Tibial artery (tissue), 4 donors: ENCODE results near the gene SLC4A1.

Experiments used
- DNase-seq, 2 donors: peaks; one replicate each; pipeline ENCODE4 v3.0.0-alpha.2; 2019
- H3K27ac ChIP-seq, 2 donors: fragments of 200-600 bp; sonication (generic) in 1 of 2; 1 replicate in 1 of 2; 2 replicates in 1 of 2; pipeline ENCODE4 v1.5.1; 2018 to 2019; ENCODE audit warnings: mild to moderate bottlenecking in 1 of 2
- H3K27me3 ChIP-seq, 2 donors: fragments of 200-600 bp; sonication (generic) in 1 of 2; one replicate each; pipeline versions ENCODE4 v1.5.1 to v1.6.0; 2016 to 2019
- H3K36me3 ChIP-seq, 3 donors: fragments of 200-600 bp; sonication (generic) in 2 of 3; one replicate each; pipeline ENCODE4 v1.5.1; 2016 to 2019; ENCODE audit warnings: mild to moderate bottlenecking in 2 of 3
- H3K4me1 ChIP-seq, 4 donors: fragments of 200-600 bp; sonication (generic) in 2 of 4; 1 replicate in 3 of 4; 2 replicates in 1 of 4; pipeline ENCODE4 v1.5.1; 2016 to 2019
- H3K4me3 ChIP-seq, 2 donors: fragments of 200-600 bp; sonication (generic) in 1 of 2; 1 replicate in 1 of 2; 2 replicates in 1 of 2; pipeline ENCODE4 v1.5.1; 2018 to 2019; ENCODE audit warnings: mild to moderate bottlenecking in 2 of 2
- H3K9me3 ChIP-seq, 3 donors: fragments of 200-600 bp; sonication (generic) in 1 of 3; one replicate each; pipeline ENCODE4 v1.5.1; 2016 to 2019
- intact Hi-C: fragments of 100-400 bp; cut with DNase I; formaldehyde crosslinking; loops from one replicate; pipeline ENCODE4 v1.15.0; 2023; ENCODE audit warnings: low total_unique reads
- TF ChIP-seq, protein P1 (sequence below), 2 experiments: fragments of 200-600 bp in 1 of 2; fragments of 450-650 bp in 1 of 2; IDR thresholded peaks; one replicate each; pipeline ENCODE4 v1.5.1; 2017 to 2019; ENCODE audit warnings: antibody characterized with exemption in 2 of 2, mild to moderate bottlenecking in 1 of 2, moderate library complexity in 1 of 2

Gene SLC4A1

DNA sequence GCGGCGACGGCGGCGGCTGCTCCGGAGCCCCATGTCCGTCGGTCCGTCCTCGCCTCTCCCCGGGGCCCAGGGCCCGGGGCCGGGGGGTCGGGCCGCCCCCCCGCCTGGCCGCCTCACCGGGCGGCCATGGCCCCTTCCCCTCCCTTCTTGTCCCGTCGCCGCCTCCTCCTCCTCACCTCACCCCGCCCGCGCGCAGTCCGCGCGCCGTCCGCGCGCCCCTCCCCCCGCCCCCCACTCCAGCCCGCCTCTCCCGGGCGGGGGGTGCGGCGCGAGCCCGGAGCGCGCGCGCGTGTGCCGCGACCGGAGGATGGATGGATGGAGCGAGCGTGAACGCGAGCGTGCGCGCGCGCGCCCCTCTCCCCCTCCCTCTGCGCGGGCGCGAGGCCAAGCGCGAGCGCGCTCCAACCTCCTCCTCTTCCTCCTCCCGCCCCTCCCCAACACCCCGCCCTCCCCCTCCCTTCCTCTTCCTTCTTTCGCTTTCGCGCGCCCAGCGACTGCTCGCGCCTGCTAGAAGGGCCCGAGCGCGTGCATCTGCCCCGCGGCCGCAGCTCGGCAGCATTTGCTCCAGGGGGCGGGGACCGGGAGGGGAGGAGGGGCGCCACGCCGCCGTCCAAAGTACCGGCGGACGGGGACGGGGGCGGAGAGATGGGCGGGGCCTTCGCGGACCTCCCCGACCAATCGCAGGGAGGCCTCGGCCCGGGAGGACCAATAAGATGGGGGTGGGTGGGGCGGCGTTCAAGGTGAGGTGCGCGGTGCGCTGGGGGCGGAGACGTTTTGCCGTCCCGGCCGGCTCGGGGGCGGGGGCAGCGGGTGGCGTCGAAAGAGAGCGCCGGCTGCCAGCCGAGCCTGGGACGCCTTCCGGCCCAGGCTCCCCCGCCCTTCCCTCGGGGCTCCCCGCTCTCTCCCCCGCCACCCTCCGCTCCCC, 68.1 kb downstream of the SLC4A1 start, which contains the start of gene ATXN7L3:
Gene ATXN7L3, minus strand, starts transcription at position 332 of the 925 bp plus-strand sequence. CDS start 1,814 bp downstream, outside the sequence.
- Histone ChIP-seq H3K4me1 (peaks cover 0 to 22% (median 15%) of the 10 kb centered on the region in 4 donors), H3K9me3 (no peaks in the 10 kb centered on the region), H3K27ac (peak within 1 kb of the TSS; percentile 95 to 97), H3K36me3 (peaks cover 22 to 28% (median 23%) of the 10 kb centered on the region in 3 donors), H3K4me3 (peak within 1 kb of the TSS; percentile 87 to 94), H3K27me3 (no peaks in the 10 kb centered on the region)
- intact Hi-C loops: loop anchor here (1.0 to 10.0 kb wide), 2 partner anchors 19 to 305 kb away; partner anchors contain the start of genes GPATCH8 and UBTF
- TF ChIP-seq, protein P1, sequence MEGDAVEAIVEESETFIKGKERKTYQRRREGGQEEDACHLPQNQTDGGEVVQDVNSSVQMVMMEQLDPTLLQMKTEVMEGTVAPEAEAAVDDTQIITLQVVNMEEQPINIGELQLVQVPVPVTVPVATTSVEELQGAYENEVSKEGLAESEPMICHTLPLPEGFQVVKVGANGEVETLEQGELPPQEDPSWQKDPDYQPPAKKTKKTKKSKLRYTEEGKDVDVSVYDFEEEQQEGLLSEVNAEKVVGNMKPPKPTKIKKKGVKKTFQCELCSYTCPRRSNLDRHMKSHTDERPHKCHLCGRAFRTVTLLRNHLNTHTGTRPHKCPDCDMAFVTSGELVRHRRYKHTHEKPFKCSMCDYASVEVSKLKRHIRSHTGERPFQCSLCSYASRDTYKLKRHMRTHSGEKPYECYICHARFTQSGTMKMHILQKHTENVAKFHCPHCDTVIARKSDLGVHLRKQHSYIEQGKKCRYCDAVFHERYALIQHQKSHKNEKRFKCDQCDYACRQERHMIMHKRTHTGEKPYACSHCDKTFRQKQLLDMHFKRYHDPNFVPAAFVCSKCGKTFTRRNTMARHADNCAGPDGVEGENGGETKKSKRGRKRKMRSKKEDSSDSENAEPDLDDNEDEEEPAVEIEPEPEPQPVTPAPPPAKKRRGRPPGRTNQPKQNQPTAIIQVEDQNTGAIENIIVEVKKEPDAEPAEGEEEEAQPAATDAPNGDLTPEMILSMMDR (IDR thresholded peaks at IDR 0.05): no peak
- DNase-seq: peak; percentile 99 to 100

DNA sequence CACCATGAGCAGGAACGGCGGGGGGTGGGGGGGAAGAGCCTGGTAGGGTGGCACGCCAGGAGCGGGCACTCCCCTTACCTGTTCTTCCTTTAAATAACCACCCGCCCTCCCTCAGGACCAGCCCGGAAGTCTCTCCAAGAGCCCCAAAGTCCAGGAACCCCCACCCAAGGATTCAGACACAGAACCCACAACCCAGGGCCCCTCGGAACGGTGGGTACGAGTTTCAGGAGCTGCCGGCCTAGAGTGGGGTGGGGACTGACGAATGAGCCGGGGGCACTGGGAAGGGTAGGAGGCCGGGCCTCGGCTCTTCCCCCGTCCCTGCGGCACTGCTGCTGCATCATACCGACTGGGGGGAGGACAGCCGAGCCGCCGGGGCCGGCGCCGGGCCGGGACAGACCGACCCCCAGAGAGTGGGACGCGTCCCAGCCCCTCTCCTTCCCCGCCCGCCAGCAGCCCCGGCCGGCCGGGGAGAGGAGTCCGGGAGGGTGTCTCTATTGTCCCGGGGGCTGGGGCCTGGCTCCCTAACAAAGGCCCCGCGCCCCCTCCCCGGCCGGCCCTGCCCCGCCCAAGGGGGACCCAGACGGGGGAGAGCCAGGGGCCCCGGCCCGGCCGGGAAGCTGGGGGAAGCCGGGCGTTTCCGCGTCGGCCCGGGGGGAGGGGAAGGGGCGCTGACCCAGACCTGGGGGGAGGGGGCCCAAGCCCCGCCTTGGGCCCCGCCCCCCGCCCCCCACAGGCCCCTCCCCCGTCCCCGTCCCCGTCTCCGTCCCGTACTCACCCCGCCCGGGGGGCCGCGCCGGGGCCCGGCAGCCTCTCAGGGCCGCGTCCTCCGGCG, 69.0 kb downstream of the SLC4A1 start:
- intact Hi-C loops: no loop called here
- H3K4me1 ChIP-seq: peaks cover 0 to 22% (median 15%) of the 10 kb centered on the region in 4 donors
- TF ChIP-seq, protein P1 (IDR thresholded peaks at IDR 0.05): no peak
- H3K9me3 ChIP-seq: no peaks in the 10 kb centered on the region
- peak overlapping the region; percentile 87 to 94 for H3K4me3 ChIP-seq
- H3K36me3 ChIP-seq: peaks cover 31 to 37% (median 32%) of the 10 kb centered on the region in 3 donors
- peak overlapping the region; percentile 95 to 97 for H3K27ac ChIP-seq
- H3K27me3 ChIP-seq: no peaks in the 10 kb centered on the region
- peak; percentile 44 to 79 for DNase-seq
